Smooth muscle cell of the brain vasculature (primary cell): ENCODE data around the gene TASP1.
"Not testable (repeated sequence)": the region's sequence is repeated elsewhere in the genome, so short reads cannot be mapped to it uniquely, and the experiment has no call there.

Source experiments
- DNase-seq: peaks from one replicate; pipeline ENCODE4 v3.0.0-alpha.2; 2012; ENCODE audit warnings: low read depth, low spot score

Gene TASP1

DNA sequence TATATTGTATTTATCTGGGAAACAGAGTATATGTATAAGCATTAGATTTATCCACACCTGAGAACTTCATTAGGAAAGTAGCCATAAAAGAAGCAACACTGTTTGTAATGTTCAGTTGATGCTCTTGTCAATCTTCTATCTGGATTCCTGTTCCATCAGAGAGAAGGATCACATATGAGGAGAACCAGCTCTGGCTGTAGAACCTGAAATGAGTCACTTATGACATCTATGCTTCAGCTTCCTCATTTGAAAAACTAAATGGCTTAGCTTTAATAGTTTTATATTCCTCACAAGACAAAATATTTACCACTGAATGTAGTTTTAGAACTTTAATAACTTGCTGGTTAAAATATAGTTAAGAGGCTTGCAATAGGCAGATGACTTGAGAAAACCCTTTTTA is 144.7 kb downstream of the TASP1 start:
- DNase-seq: no peak

DNA sequence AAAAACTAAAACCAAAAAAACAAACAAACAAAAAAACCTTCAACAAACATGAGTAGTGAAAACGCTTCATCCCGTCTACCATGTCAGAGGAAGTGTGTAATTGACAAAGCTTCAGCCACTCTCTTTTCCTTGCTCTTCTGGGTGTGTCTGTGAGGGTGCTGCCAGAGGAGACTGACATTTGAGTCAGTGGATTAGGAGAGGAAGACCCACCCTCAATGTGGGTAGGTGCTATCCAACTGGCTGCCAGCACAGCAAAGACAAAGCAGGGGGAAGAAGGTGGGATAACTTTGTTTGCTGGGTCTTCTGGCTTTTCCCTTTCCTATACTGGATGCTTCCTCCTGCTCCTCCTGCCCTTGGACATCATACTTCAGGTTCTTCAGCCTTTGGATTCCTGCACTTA is 145.6 kb downstream of the TASP1 start:
- DNase-seq: no peak

DNA sequence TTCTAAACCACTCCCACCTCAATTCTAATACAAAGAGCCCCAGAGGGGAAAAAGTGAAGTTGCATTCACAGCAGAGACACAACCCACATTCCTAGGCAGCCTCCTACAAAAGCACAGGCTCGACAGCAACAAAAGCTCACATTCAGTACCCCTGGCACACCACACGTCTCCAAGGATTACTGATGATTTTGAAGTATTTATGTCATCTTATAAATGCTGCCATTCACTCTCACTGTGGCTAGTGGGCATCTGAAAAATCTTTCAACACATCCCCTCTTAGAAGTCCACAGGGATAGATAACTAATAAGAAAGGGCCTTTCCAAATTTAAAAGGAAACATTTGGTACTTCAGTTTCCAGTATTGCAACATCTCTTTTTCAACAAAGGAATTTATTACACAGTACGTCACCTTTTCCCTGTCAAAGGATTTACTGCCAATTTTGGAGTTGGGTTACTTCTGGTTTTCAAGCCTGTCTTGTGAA is 146.7 kb downstream of the TASP1 start:
- DNase-seq: peak; percentile 1

DNA sequence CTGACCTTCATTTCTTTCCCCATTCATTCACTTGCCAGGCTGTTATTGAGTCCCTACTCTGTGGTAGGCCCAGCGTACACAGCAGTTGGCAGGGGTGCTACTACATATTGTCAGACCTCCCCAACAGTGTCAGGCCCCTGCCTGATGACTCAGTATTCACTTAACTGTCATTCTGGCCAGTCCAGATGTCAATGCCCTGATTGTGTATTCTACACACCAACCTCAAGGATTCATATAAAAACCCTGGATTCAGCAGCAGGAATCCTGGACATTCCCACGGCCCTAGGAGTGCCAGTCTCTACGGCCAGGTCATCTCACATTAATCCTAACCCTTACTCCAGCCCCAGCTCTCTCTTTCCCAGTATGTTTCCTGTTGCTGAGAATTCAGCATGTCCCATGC is 151.5 kb downstream of the TASP1 start:
- DNase-seq: no peak

DNA sequence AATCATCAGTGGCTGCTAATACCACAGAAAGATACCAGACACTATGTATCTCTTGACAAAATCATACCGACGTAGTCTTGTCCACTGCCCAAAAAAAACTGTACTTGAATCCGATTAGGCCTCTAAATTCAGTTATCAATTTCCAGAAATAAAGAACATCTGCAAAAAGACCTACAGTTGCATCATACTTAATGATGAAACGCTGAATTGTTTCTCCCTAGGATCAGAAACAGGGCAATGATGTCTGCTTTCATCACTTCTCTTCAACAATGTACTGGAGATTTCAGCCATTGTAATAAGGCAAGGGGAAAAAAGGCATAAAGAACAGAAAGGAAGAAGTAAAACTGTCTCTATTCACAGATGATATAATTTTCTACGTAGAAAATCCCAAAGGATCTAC is 152.0 kb downstream of the TASP1 start:
- DNase-seq: no peak

DNA sequence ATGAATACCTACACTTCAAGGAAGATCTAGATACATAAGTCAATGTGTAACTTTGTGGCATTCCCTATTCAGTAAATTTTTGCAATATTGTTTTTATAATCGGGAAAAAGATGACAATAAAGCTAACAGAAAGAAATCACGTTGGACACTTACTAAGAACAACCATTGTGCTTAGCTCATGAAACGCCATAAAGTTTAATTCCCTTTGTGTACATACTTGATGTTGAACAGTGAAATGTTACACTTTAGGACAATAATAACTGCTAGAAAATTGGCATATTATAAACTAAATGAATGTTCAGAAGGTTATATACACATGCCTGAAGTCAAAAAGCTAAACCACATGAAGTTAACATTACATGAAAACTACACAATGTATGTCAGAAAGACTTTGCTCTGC is 153.2 kb downstream of the TASP1 start:
- DNase-seq: no peak

DNA sequence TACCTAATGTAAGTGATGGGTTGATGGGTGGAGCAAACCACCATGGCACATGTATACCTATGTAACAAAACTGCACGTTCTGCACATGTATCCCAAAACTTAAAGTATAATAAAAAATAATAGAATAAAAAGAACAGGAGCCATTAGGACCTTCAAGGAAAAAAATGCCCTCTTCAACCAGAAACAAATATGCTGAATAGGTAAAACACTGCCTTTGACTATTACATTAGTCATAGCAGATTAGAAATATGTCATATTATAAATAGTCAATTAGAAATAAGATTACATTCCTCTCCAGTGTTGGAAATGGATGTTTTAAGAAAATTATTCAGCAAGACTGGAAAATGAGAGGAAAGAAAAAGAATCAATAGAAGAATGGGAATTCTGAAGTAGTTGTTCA is 153.7 kb downstream of the TASP1 start:
- not testable (repeated sequence) for DNase-seq

DNA sequence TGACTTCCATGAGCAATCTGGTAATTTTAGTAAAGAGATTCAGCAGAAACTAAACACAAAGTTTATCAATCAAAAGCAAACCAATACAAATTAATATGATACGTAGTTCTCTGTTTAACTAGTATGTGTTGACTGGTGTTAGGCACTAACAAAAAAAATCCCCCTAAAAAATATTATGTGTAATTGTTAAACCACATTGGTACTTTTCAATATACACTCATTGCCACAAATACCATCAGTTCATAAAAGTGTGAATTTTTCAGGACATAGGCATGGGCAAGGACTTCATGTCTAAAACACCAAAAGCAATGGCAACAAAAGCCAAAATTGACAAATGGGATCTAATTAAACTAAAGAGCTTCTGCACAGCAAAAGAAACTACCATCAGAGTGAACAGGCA is 155.3 kb downstream of the TASP1 start:
- not testable (repeated sequence) for DNase-seq

DNA sequence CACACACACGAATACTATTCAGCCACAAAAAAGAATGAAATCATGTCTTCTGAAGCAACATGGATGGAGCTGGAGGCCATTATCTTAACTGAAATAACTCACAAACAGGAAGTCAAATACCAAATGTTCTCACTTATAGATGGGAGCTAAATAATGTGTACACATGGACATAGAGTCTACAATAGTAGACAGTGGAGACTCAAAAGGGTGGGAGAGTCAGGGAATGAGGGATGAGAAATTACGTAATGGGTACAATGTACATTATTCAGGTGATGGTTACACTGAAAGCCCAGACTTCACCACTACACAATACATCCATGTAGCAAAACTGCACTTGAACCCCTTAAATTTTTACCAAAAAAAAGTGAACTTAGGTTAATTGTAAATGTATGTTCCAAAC is 160.4 kb downstream of the TASP1 start:
- no peak for DNase-seq

DNA sequence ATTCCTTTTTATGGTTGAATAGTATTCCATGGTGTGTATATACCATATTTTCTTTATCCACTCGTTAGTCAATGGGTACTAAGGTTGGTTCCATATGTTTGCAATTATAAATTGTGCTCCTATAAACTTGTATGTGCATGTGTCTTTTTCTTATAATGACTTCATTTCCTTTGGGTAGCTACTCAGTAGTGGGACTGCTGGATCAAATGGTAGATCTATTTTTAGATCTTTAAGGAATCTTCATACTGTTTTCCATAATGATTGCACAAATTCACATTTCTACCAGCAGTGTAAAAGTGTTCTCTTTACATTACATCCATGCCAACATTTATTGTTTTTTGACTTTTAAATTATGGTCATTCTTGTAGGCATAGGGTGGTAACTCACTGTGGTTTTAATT is 164.3 kb downstream of the TASP1 start:
- DNase-seq: no peak

DNA sequence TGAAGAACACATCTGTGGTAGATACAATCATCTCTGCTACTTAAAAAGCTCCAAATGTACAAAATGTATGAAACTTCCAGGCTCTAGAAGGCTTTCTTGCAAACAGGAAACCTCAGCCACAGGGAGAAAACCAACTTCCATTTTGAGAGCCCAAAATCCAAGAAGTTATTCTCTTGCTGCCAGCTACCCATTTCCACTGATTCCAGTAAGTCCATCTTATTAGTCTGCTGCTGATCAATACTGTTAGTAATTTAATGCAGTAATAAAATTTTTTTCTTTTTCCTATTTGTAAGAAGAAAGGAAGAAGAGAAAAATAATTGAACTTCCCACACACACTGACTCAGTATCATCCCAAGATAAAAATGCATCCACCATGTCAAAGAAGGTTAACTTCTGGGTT is 169.5 kb downstream of the TASP1 start:
- DNase-seq: no peak

DNA sequence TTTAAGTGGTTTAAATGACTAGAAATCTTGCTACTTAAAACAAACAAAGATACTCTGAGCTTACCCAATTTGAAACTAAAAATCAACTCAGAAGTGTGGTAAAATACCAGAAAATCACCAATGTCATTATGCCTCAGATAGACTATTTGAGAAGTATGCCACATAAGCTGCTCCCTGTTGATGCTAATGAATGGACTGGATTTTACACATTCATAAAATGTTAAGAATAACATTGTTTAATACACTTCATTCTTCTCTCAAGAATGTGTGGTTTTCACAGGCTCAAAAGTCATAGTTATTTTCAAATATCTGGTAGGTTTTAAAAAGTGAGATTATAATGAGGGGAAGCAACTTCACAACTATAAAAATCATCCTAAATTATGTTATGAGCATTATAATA is 170.6 kb downstream of the TASP1 start:
- no peak for DNase-seq

DNA sequence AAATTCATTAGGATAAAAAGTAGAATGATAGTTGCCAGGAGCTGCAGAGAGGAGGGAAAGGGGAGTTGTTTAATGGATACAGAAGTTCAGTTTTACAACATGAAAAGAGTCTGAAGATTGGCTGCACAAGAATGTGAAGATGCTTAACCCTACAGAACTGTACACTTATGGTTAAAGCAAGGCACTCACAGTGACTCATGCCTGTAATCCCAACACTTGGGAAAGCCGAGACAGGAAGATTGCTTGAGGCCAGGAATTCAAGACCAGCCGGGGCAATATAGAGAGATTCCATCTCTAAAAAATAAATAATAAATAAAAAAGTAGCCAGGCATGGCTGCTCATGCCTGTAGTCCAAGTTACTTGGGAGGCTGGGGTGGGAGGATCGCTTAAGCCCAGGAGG is 174.0 kb downstream of the TASP1 start:
- no peak for DNase-seq

DNA sequence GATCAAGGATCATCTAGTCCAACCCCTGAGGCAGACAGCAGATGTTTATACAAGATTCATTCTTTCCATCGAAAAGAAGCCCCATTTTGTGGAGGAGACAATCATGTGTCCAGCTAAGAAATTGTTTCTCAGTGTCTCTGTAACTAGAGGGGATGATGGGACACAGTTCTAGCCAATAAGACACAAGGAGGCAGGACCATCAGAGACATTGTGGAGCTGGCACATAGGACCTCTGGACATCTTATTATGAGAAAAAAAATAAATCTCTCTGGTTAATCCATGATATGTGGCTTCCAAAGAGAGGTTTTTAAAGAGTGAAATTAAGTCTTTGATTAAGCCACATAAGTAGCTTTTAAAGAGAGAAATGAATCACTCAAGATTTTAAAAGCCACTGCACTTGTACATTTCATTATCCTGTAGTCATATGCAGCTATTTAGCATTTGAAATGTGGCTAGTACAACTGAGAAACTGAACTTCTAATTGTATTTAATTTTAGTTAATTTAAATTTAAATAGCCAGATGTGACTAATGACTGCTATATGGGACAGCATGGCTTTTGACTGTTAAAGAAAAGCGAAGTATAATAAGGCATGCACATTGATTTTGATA is 176.8 kb downstream of the TASP1 start:
- DNase-seq: no peak

DNA sequence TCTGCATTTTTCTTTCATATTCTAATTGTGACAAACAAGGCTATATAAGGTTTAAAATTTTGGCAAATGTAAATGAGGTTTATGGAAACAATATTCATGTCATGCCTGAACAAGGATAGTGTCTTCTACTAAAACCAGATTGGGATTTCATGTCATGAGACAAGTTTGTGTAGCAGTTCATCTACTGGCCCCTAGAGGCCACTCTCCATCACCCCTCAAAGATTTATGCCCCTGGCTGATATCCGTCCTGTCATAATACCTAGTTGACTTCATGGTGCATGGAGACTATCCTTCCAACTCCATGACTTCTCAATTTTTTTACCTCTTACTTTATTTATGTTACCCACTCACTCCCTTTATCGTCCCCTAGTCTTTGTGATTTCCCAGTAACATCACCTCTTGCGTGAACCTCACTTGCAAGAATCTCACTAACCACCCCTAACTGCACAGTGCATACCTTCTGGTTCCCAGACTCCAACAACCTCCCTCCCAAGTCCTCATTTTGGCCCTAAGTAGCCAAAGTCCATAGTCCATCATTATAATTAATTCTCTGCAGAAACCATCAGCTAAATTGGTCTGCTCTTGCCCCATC is 179.8 kb downstream of the TASP1 start:
- peak; percentile 6 for DNase-seq

DNA sequence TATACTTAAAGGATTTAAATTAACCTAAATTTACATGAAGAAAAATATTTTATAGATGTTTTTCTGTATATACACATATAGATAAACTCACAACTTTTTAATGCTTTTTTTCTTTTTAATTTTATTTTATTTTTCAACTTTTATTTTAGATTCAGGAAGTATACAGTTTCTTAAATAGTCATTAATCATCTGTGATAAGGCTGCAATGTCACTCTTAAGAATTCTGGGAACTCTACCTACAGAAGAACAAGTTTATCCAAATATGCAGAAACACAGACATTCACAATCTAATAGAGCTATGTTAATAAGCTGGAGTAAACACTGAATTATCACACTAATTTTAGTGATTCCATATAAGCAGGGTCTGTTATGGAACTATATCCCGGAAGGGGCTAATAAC is 181.2 kb downstream of the TASP1 start:
- no peak for DNase-seq

DNA sequence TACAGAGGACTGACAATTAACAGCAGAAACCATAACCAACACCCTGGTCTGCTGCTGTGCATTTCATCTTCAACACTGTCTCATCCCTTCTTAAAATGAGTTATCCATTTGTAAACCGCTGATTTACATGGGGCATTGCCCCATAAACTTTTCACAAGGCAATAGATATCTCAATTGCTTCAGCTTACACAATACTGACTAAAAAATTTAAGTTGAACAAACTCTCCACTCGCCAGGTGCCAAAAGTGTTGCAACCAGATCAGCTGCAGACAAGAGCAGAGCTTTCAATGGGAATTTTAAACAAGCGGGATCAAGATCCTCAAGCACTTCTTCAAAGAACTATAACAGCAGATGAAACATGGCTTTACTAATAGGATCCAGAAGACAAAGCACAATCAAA is 183.0 kb downstream of the TASP1 start:
- no peak for DNase-seq

DNA sequence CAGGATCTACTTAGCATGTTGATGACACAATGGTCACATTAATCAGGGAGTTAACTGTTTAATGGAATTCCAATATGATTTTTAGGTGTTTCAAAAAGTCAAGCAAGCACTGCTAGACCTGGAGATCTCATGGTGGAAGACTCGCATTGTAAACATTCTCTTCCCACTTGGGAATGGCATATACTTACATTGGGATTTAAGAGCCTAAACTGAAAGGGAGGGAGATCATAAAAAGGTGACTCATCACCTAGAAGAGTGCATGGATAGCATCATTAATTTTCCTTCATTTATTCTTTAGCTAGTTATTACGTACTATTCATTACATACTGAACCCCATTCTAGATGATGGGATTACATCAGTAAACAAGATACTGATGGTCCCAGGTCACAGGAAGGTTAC is 185.4 kb downstream of the TASP1 start:
- DNase-seq: no peak

DNA sequence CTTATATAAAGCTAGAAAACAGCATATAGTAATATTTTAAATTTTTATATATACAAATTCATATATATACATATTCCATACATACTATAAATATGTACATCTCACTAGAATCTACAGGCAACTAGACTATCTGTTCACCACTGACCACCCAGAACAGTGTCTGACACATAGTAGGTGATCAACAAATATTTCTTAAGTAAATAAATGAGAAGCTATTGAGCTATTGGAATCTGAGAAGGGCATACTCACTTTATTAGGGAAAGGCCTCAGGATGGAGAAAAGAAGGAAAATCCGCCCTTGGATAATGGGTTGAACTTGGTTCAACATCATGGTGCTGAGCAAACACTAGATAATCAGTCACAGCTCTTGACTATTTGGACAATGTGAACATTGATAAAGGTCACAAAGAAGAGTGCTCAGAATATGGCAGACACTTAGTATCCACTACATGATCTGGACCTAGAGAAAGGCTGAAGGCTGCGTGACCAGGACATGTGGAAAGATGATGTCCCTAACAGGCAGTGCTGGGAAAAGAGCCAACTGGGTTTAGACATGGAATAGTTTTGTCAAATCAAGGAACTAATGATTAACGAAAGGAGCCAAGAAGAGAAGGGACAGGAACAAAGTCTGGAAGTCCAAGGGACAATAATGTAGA is 186.1 kb downstream of the TASP1 start:
- DNase-seq: no peak

DNA sequence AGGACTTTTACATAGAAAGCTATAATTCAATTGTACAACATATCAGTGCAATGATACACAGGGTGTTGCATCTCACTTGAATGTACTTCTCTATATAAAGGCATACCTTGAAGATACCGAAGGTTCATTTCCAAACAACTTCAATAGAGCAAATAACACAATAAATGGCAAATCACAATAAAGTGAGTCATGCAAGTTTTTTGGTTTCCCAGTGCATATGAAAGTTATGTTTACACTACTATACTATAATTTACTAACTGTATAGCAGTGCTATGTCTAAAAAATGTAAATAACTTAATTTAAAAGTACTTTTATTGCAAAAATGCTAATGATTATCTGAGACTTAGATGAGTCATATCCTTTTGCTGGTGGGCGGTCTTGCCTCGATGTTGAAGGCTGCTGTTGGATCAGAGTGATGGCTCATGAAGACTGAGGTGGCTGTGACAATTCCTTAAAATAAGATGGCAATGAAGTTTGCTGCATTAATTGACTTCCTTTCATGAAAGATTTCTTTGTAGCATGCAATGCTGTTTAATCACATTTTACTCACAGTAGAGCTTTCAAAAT is 188.8 kb downstream of the TASP1 start:
- no peak for DNase-seq

DNA sequence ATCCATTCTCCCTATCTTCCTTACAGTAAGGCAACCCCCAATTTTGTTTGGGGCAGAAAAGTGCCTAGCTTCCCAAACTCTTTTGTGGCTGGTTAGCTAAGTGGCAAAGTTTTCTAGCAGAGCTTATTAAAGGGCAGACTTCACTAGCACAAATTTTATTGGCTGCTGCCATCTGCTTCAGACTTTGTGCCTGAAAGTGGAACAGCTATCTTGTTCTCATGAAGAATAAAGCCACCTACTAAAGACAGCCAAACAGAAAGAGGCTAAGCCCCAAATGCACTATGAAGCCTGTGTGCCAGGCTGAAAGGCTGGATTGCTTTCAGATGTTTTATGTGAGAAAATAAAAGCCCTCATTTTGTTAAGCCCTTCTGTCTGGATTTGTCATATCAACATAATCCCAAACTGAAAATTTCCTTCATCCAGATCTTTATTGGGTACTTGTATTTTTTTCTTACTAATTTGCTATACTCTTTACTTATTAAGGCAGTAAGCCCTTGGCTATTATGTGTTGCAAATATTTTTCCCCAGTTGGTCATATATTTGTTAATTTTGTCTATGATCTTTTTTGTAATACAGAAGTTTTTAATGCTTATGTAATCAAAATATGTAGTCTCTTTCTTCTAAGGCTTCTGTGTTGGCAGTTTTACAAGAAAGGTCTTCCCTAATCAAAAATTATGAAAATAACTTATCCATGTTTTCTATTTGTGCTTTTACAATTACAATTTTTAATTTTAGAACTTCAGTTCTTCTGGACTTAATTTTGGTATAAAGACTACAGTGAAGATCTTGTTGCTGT is 191.1 kb downstream of the TASP1 start:
- DNase-seq: no peak

DNA sequence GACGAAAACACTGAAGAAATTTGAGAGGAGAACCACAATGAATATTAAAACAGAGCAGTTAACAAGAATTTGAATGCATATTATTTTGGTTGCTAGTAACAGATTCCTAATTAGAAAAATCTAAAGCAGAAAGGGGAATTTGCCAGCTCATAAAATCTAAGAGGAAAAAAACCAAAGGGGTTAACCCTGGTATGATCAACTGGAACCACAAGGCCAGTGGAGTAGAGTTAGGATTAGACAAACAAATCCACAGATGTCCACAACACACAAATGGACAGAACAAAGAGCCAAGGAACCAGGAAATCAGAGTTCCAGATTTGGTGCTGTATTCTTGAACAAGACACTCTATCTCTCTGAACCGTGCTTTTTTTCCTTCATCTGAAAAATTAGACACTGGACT is 195.0 kb downstream of the TASP1 start:
- no peak for DNase-seq
